WTC11 (cell line): ENCODE results near the gene KRTAP10-4. TPM values are rescaled to one million over a fixed set of nuclear protein-coding genes. Genes with fewer than 3 reads are reported as not detected.

Experiments
- ATAC-seq: fragments of 200-7000 bp; cut with Tn5 transposase; 2 replicates; pipeline ENCODE4 v1.10.0; 2021; ENCODE audit warnings: mild to moderate bottlenecking, moderate library complexity
- CTCF ChIA-PET: fragments of 300-600 bp; sonication (Branson Sonifier 250); formaldehyde crosslinking; loops from one replicate; lab custom pipeline; 2021; ENCODE audit warnings: antibody characterized with exemption; lab: Charles Lee
- POLR2A ChIA-PET: fragments of 350-600 bp; sonication (Branson Sonifier 250); formaldehyde crosslinking; loops from one replicate; lab custom pipeline; 2021; ENCODE audit warnings: antibody characterized with exemption; lab: Charles Lee
- DNase-seq: peaks from one replicate; pipeline ENCODE4 v3.0.0; 2021; ENCODE audit warnings: low spot score
- H3K27ac Mint-ChIP-seq: 2 replicates; pipeline ENCODE4 v1.8.0; 2021; ENCODE audit warnings: mixed read lengths
- H3K27me3 Mint-ChIP-seq: 2 replicates; pipeline ENCODE4 v1.8.0; 2021; ENCODE audit warnings: low read depth, mild to moderate bottlenecking, moderate library complexity, mixed read lengths
- H3K36me3 Mint-ChIP-seq: 2 replicates; pipeline ENCODE4 v1.8.0; 2021; ENCODE audit warnings: mixed read lengths
- H3K4me1 Mint-ChIP-seq: 2 replicates; pipeline ENCODE4 v1.8.0; 2022; ENCODE audit warnings: mixed read lengths
- H3K4me3 Mint-ChIP-seq: 2 replicates; pipeline ENCODE4 v1.8.0; 2021; ENCODE audit warnings: mild to moderate bottlenecking, moderate library complexity, mixed read lengths
- H3K9me3 Mint-ChIP-seq: 2 replicates; pipeline ENCODE4 v1.8.0; 2021; ENCODE audit warnings: mixed read lengths
- CREM ChIP-seq: sonication (generic); formaldehyde crosslinking; IDR thresholded peaks from 2 replicates; pipeline ENCODE4 v1.8.1; 2022; ENCODE audit warnings: mild to moderate bottlenecking, missing genetic modification reagents, moderate library complexity
- E2F1 ChIP-seq: sonication (generic); formaldehyde crosslinking; IDR thresholded peaks from 2 replicates; pipeline ENCODE4 v1.8.0; 2022; ENCODE audit warnings: mild to moderate bottlenecking, missing genetic modification reagents
- E2F5 ChIP-seq: sonication (generic); formaldehyde crosslinking; IDR thresholded peaks from 2 replicates; pipeline ENCODE4 v1.8.1; 2022; ENCODE audit warnings: mild to moderate bottlenecking, moderate library complexity, missing genetic modification reagents
- FOXJ3 ChIP-seq: sonication (generic); formaldehyde crosslinking; IDR thresholded peaks from 2 replicates; pipeline ENCODE4 v1.9.0; 2021; ENCODE audit warnings: missing genetic modification reagents, mild to moderate bottlenecking, borderline replicate concordance
- GABPB1 ChIP-seq: sonication (generic); formaldehyde crosslinking; IDR thresholded peaks from 2 replicates; pipeline ENCODE4 v1.8.1; 2023; ENCODE audit warnings: mild to moderate bottlenecking, missing genetic modification reagents
- HMGA2 ChIP-seq: fragments of 250-450 bp; sonication (Bioruptor Pico); IDR thresholded peaks from 2 replicates; pipeline ENCODE4 v1.4.0; 2021; ENCODE audit warnings: mild to moderate bottlenecking, moderate library complexity
- JAZF1 ChIP-seq: fragments of 250-450 bp; sonication (Bioruptor Pico); IDR thresholded peaks from 2 replicates; pipeline ENCODE4 v1.9.0; 2021; ENCODE audit warnings: moderate library complexity, mild to moderate bottlenecking, inconsistent platforms
- KAT7 ChIP-seq: sonication (generic); formaldehyde crosslinking; IDR thresholded peaks from 2 replicates; pipeline ENCODE4 v1.8.1; 2023; ENCODE audit warnings: missing genetic modification reagents, mild to moderate bottlenecking, borderline replicate concordance
- MLX ChIP-seq: sonication (generic); formaldehyde crosslinking; IDR thresholded peaks from 2 replicates; pipeline ENCODE4 v1.8.1; 2023; ENCODE audit warnings: mild to moderate bottlenecking, missing genetic modification reagents, moderate library complexity
- MXD4 ChIP-seq: fragments of 250-450 bp; sonication (Bioruptor Pico); IDR thresholded peaks from 2 replicates; pipeline ENCODE4 v1.8.0; 2021; ENCODE audit warnings: mild to moderate bottlenecking, moderate library complexity, borderline replicate concordance
- NR2C2 ChIP-seq: sonication (generic); formaldehyde crosslinking; IDR thresholded peaks from 2 replicates; pipeline ENCODE4 v1.8.0; 2022; ENCODE audit warnings: mild to moderate bottlenecking, missing genetic modification reagents
- PRDM15 ChIP-seq: sonication (generic); formaldehyde crosslinking; IDR thresholded peaks from 2 replicates; pipeline ENCODE4 v1.8.0; 2022; ENCODE audit warnings: missing genetic modification reagents
- PREB ChIP-seq: sonication (generic); formaldehyde crosslinking; IDR thresholded peaks from 2 replicates; pipeline ENCODE4 v1.8.1; 2022; ENCODE audit warnings: mild to moderate bottlenecking, missing genetic modification reagents, moderate library complexity, borderline replicate concordance
- SMAD4 ChIP-seq: sonication (generic); formaldehyde crosslinking; IDR thresholded peaks from 2 replicates; pipeline ENCODE4 v1.8.0; 2022; ENCODE audit warnings: mild to moderate bottlenecking, missing genetic modification reagents
- TEAD1 ChIP-seq: sonication (generic); formaldehyde crosslinking; IDR thresholded peaks from 2 replicates; pipeline ENCODE4 v1.8.0; 2022; ENCODE audit warnings: mild to moderate bottlenecking, missing genetic modification reagents
- ZNF423 ChIP-seq: fragments of 250-450 bp; sonication (Bioruptor Pico); IDR thresholded peaks from 2 replicates; pipeline ENCODE4 v2.1.2; 2022; ENCODE audit warnings: mild to moderate bottlenecking, moderate library complexity
- ZNF512 ChIP-seq: sonication (generic); formaldehyde crosslinking; IDR thresholded peaks from 2 replicates; pipeline ENCODE4 v1.8.1; 2022; ENCODE audit warnings: missing genetic modification reagents, borderline replicate concordance
- ZSCAN18 ChIP-seq: fragments of 250-450 bp; sonication (Bioruptor Pico); IDR thresholded peaks from 2 replicates; pipeline ENCODE4 v2.1.2; 2022; ENCODE audit warnings: mild to moderate bottlenecking, moderate library complexity
- total RNA-seq: library from RNA; stranded (reverse); gene quantifications from 3 replicates; pipeline ENCODE4 v1.2.3, GENCODE V29; 2021

KRTAP10-4 gene
- total RNA-seq, 1 experiment from 2014 or later = not detected

- no peak for TF ChIP-seq MXD4 (CRISPR knock-in tag)
Observed at GRCh38 chr21:44583089-44583799, 9.7 kb downstream of the KRTAP10-4 start (continued).

- ChIA-PET CTCF (no interaction called here), POLR2A (no interaction called here)
- peaks cover 6% of the 10 kb centered on the region; the same call in 1 of the 2 replicates for H3K36me3 Mint-ChIP-seq
- TF ChIP-seq ZSCAN18 (CRISPR knock-in tag) = no peak
- TF ChIP-seq PREB = no peak
- no peak for TF ChIP-seq CREM
- no peak for TF ChIP-seq NR2C2 (CRISPR knock-in tag)
- TF ChIP-seq E2F1 (CRISPR knock-in tag) = no peak
- no peak for TF ChIP-seq TEAD1 (CRISPR knock-in tag)
- TF ChIP-seq JAZF1 (CRISPR knock-in tag) = no peak
- TF ChIP-seq HMGA2 (CRISPR knock-in tag) = no peak
- no peak for TF ChIP-seq ZNF423
- no peak for TF ChIP-seq FOXJ3 (CRISPR knock-in tag)
- TF ChIP-seq SMAD4 (CRISPR knock-in tag) = no peak
- TF ChIP-seq KAT7 (CRISPR knock-in tag) = no peak
- TF ChIP-seq MLX (CRISPR knock-in tag) = no peak
- TF ChIP-seq PRDM15 (CRISPR knock-in tag) = no peak
- no peak for TF ChIP-seq ZNF512
- TF ChIP-seq E2F5 = no peak
- TF ChIP-seq GABPB1 (CRISPR knock-in tag) = no peak
- TF ChIP-seq MXD4 (CRISPR knock-in tag) = no peak
- ATAC-seq (no peak), DNase-seq (no peak)
- no peak overlapping the region for H3K27ac Mint-ChIP-seq
- H3K27me3 Mint-ChIP-seq = peaks cover 3% of the 10 kb centered on the region; the same call in 1 of the 2 replicates
- peaks cover 36% of the 10 kb centered on the region for H3K9me3 Mint-ChIP-seq
- peaks cover 6% of the 10 kb centered on the region; the same call in 1 of the 2 replicates for H3K4me1 Mint-ChIP-seq
- no peak overlapping the region for H3K4me3 Mint-ChIP-seq
Observed at GRCh38 chr21:44583800-44584147, 10.2 kb downstream of the KRTAP10-4 start.
